ENCODE data around the gene MRPL23.

The MRPL23 gene

GRCh38 chr11:1953489-1954266 lies 6.5 kb downstream of the MRPL23 start:
- no peak for DNase-seq (ENCODE audit: low read depth)

GRCh38 chr11:1958367-1958766 lies 11.2 kb downstream of the MRPL23 start:
- DNase-seq (ENCODE audit: low read depth) = no peak

DNA sequence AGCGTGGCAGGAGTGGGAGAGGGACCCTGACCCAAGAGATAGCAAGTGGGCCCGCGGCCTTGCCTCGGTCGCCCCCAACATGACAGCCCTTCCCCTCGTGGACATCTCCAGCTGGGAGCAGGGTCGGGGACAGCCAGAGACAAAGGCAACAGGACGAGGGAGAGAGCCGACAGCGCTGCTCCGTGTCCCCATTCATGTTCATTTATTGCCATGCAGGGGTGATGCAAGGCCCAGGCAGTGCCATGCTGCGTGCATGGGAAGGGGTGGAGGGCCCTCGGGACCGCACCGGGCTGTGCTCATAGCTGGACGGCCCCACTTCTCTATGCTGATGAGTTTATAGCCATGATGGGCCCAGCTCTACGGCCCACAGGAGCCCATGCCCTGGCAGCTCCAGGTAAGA lies 12.7 kb downstream of the MRPL23 start:
- DNase-seq (ENCODE audit: low read depth) = no peak

DNA sequence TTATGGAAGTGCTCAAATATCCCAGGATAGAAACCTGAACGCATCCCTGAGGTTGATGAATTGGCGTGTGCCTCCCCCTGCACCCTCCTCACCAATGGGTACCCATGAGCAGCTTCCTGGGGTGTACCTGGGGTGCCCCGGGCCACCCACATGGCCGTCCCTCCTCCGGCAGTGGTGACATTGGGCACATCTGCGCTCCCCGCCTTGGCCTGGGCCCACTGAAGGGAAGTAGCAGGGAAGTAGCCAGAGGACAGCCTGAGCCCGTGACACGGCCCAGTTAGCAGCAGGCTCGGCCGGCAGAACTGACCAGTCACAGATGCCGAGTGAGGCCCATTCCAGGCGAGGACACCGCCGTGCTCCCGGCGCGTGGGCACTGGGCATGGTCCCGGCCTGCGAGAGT lies 16.7 kb downstream of the MRPL23 start:
- no peak for DNase-seq (ENCODE audit: low read depth)

DNA sequence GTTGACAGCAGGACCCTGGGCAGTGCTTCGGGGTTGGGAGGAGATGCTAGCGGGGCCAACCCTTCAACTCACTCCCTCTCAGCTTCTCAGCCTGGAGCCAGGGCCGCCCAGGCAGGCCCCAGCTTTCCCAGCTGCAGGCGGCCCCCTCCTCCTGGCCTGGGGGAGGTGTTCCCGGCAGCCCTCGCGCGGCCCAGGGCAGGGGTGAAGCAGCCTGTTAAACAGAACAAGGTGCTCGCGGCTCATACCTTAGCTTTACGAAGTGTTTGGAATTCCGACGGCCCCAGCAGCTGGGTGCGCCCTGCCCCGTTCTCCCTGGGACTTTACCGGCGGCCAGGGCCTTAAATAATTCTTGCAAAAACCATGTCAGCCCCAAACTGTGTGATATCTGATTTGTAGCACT lies 17.2 kb downstream of the MRPL23 start:
- no peak for DNase-seq (ENCODE audit: low read depth)

- DNase-seq (ENCODE audit: low read depth) = no peak
Observed at GRCh38 chr11:1964955-1965354, 17.8 kb downstream of the MRPL23 start.

GRCh38 chr11:1966531-1966930 lies 19.4 kb downstream of the MRPL23 start:
- DNase-seq (ENCODE audit: low read depth) = no peak

DNA sequence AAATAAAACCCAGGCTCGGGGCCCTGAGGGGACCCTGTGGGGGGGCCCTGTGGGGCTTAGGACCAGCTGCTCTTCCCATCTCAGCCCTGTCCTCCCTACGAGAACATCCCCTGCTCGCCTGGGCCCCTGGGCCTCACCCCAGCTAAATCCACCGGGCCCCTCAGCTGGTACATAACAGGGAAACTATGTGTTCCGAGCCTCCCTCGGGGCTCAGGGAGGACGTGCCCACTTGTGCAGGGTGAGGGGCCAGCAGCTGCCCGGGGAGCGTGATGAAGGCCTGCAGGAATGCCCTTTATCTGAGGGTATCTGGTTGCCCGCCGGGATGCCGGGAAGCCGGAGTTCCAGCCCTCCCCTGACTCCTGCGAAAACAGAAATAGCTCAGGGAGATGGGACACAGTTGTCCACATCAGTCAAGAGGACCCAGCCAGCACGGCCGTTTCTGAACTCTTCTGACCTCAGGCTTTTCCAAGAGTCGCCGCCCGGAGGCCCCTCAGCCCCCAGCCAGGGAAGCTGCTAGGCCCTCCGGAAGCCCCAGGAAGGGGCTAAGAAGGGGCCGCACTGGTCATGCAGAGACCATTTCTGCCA lies 20.6 kb downstream of the MRPL23 start:
- DNase-seq (ENCODE audit: low read depth) = no peak

DNA sequence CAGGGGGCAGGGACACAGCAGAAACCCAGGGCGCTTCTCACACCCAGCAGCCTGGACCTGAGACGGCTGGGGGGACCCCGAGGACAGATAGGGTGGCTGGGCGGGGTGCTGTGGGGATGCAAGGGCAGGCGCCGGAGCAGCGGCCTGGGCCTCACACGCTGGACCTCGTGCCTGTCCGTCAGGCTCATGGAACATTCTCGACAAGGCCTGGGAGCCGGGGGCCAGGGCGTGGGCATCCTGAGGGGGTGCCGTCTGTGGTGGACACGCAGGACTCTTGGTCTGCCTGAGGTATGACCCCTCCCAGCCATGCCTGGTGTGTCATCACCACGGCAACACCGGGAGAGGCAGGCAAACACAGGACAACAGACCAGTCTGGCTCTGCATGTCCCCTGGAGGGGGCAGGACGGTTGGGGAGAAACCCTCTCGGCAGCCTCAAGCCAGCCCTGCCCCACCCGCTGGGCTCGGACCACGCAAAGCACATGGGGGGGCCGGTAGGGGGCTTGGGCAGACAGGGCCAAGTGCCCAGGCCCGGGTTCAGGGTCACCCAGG lies 21.4 kb downstream of the MRPL23 start:
- no peak for DNase-seq (ENCODE audit: low read depth)

- no peak for DNase-seq (ENCODE audit: low read depth)
Observed at GRCh38 chr11:1969035-1969434, 21.9 kb downstream of the MRPL23 start.

GRCh38 chr11:1969776-1970175 lies 22.6 kb downstream of the MRPL23 start:
- no peak for DNase-seq (ENCODE audit: low read depth)

DNA sequence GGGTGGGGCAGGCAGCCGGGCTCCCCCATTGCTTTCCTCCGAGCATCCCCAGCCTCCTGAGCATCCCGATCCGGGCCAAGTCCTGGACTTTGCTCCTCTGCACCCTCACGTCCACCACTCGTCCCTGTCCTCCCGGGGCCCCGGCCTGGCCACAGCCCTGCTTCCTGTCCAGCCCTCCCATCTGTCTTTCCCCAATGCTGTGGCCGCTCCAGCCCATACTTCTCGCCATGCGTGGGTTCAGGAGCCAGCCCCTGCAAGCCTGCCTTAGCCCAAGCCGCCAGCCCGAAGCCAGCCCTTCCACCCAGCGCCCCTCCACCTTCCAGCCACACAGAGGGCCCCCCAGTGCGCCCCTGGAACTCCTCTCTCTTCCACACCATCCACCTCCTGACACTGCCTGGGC lies 23.8 kb downstream of the MRPL23 start:
- no peak for DNase-seq (ENCODE audit: low read depth)

GRCh38 chr11:1975185-1975584 lies 28.1 kb downstream of the MRPL23 start:
- no peak for DNase-seq (ENCODE audit: low read depth)

GRCh38 chr11:1978720-1979473 lies 31.8 kb downstream of the MRPL23 start:
- DNase-seq (ENCODE audit: low read depth) = no peak

DNA sequence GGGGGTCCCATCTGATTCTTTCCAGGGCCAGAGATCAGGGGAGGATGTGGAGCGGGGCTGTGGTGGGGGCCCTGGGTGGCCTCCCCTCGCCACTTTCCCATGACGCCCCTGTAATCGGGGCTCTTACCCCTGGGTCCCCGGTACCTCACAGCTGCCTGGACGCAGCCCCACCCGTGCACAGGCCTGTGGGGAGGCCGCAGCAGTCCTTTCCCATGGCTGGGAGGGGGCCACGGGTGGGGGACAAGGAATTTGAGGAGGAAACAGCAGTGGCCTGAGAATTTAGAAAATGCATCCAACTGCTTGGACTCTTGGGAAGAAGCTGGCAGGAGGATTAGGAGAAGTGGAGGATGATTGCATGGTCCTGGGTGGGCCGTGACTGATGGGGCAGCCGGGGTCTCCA lies 32.5 kb downstream of the MRPL23 start:
- no peak for DNase-seq (ENCODE audit: low read depth)

GRCh38 chr11:1982873-1983600 lies 35.9 kb downstream of the MRPL23 start:
- no peak for DNase-seq (ENCODE audit: low read depth)

DNA sequence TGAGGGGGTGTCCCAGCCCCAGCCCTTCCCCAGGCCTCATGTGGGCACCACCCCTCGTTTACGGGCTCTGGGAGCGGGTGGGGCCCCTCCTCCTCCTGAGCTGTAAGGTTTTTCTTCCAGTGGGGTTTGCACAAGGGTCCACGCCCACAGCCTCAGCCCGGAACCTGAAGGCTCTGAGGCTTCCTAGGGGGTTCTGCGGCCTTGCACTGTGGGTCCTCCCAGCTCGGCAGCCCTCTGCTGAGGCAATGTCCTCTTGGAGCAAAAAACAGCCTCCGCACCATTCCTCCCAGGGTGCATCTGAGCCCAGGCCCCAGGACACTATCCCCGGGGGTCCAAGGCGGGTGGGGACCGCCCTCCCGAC lies 36.4 kb downstream of the MRPL23 start:
- no peak for DNase-seq (ENCODE audit: low read depth)

- DNase-seq (ENCODE audit: low read depth) = no peak
Observed at GRCh38 chr11:1987024-1987423, 39.9 kb downstream of the MRPL23 start.

DNA sequence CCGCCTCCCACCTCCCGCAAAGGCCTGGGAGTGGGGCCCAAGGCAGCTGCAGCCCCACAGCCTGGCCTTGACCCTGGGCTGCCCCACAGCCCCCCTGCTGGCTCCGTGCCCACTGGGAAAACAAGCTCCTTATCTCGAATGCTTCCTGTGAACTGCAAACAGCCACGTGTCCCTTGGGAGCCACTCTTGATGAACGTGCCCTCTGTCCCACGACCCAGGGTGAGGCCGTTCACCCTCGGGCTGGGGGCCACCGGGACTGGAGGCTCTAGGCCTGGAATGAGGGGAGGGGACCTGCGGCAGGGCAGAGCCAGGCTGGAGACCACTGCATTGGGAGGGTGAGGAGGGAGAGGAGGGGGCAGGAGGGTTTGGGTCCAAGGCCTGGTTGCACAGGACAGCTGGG lies 41.0 kb downstream of the MRPL23 start:
- DNase-seq (ENCODE audit: low read depth) = no peak

GRCh38 chr11:1988667-1989317 lies 41.7 kb downstream of the MRPL23 start:
- DNase-seq (ENCODE audit: low read depth) = no peak

DNA sequence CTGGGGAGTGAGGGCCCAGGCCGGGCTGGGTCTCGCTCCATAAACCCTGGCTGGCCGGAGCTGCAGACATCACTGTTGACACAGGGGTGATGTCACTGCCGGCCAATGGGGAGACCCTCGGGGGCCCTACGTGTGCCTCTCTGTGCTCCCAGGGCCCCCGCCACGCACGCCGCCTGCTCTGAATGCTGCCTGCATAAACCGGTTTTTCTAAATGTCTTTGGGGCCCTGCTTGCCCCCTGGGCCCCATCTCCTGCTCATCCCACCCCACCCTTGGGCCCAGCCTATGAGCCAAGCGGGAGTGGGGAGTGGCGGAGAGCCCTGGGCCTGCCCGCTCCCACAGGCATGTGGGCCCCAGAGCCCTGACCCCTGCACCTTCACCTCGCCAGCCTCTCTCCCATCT lies 42.8 kb downstream of the MRPL23 start:
- DNase-seq (ENCODE audit: low read depth) = no peak
